CD8-positive, alpha-beta memory T cell (primary cell): Measurements from ENCODE around the gene KCNMB2. TPM values are rescaled to one million over a fixed set of nuclear protein-coding genes. Genes with fewer than 3 reads are reported as not detected.

Experiments
- CTCF ChIA-PET: fragments of 350-600 bp; sonication (Branson Sonifier 250); formaldehyde crosslinking; loops from one replicate; lab custom pipeline; 2021; ENCODE audit warnings: antibody characterized with exemption; lab: Charles Lee
- POLR2A ChIA-PET: fragments of 350-600 bp; sonication (Branson Sonifier 250); formaldehyde crosslinking; loops from one replicate; lab custom pipeline; 2021; ENCODE audit warnings: antibody characterized with exemption; lab: Charles Lee
- DNase-seq, 5 donors: peaks; one replicate each; pipeline versions ENCODE4 v3.0.0 to v3.0.0-alpha.2; 2020 to 2022; ENCODE audit warnings: mixed read lengths in 1 of 5
- H3K27ac ChIP-seq: one replicate; pipeline ENCODE4 v1.7.0; 2013; ENCODE audit warnings: low read depth, mild to moderate bottlenecking, low read length, moderate library complexity
- H3K27me3 ChIP-seq: 2 replicates; pipeline ENCODE4 v1.7.0; 2013; ENCODE audit warnings: low read length, mild to moderate bottlenecking; ENCODE audit not compliant: insufficient read depth, poor library complexity, severe bottlenecking
- H3K36me3 ChIP-seq: 2 replicates; pipeline ENCODE4 v1.7.0; 2013; ENCODE audit warnings: mild to moderate bottlenecking, low read length, moderate library complexity; ENCODE audit not compliant: insufficient read depth
- H3K4me1 ChIP-seq: 2 replicates; pipeline ENCODE4 v1.7.0; 2013; ENCODE audit warnings: mild to moderate bottlenecking, low read length, moderate library complexity; ENCODE audit not compliant: insufficient read depth
- H3K4me3 ChIP-seq: 2 replicates; pipeline ENCODE4 v1.7.0; 2013; ENCODE audit warnings: mild to moderate bottlenecking, low read length
- H3K9me3 ChIP-seq: 2 replicates; pipeline ENCODE4 v1.7.0; 2013; ENCODE audit warnings: mild to moderate bottlenecking, low read length
- H3K27ac Mint-ChIP-seq, 8 donors: one replicate each; pipeline ENCODE4 v1.8.0; 2020 to 2021; ENCODE audit warnings: mixed read lengths in 8 of 8, mild to moderate bottlenecking in 6 of 8, inconsistent platforms in 3 of 8, moderate library complexity in 3 of 8
- H3K27me3 Mint-ChIP-seq, 2 donors: one replicate each; pipeline ENCODE4 v1.8.0; 2020 to 2021; ENCODE audit warnings: mixed read lengths in 2 of 2, mild to moderate bottlenecking in 1 of 2, moderate library complexity in 1 of 2
- H3K36me3 Mint-ChIP-seq, 3 donors: one replicate each; pipeline ENCODE4 v1.8.0; 2020 to 2021; ENCODE audit warnings: mixed read lengths in 3 of 3, inconsistent platforms in 1 of 3, mild to moderate bottlenecking in 1 of 3
- H3K4me1 Mint-ChIP-seq, 3 donors: one replicate each; pipeline ENCODE4 v1.8.0; 2020 to 2021; ENCODE audit warnings: mixed read lengths in 3 of 3, inconsistent platforms in 1 of 3, mild to moderate bottlenecking in 1 of 3
- H3K4me3 Mint-ChIP-seq, 7 donors: one replicate each; pipeline ENCODE4 v1.8.0; 2020 to 2021; ENCODE audit warnings: mixed read lengths in 7 of 7, mild to moderate bottlenecking in 6 of 7, moderate library complexity in 4 of 7, inconsistent platforms in 2 of 7
- H3K9me3 Mint-ChIP-seq, 5 donors: one replicate each; pipeline ENCODE4 v1.8.0; 2020 to 2022; ENCODE audit warnings: mixed read lengths in 5 of 5, mild to moderate bottlenecking in 3 of 5, moderate library complexity in 2 of 5, inconsistent platforms in 1 of 5
- polyA plus RNA-seq: library from polyadenylated mRNA; unstranded; fragments of 300-500 nt; fragmentation: Illumina TruSeq; gene quantifications from one replicate; pipeline ENCODE4 v1.2.3, GENCODE V29; 2021
- total RNA-seq, 2 experiments: library from RNA; stranded (reverse); gene quantifications; one replicate each; pipeline ENCODE4 v1.2.3, GENCODE V29; 2021

Gene KCNMB2
- total and polyA plus RNA-seq, 3 experiments from 2014 or later, result not detected

DNA sequence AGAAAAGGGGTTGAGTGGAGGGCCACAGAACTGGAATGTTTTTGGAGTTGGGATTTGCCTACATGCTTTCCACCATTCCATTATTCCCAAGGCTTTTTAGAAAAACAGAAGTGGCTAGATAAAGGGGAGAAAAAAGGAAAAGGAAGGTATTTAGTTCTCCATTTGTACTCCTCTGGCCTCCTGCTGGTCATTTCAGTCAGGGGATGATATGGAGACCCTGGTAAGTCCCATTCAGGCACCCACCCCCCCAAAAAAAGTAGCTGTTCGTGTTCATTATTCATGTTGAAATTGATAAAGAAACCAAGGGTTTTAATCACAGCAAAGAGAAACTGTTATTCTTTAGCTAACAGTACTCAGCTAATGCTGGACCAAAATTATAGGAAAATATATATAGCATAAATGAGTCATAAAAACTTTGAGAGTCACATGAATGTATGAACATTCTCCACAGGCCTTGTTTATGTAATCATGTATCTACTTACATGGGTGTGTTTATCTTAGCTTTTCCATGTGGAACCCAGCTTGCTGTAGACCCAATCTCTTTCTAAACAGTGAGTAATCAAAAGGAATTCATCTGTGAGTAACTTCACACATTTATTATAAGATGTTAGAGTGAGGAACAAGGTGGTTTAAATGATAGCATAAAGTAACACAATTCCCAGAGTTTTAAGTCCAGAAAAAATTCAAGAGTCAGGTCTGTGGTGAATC lies 167.2 kb downstream of the KCNMB2 start:
- DNase-seq, result no peak
- ChIA-PET POLR2A (no interaction called here), CTCF (interaction anchor here (0.6 kb wide), 1 partner anchor 114 kb away, joined by 3 read pairs; no protein-coding TSS in a partner anchor)
- Histone ChIP-seq H3K27me3 (no peaks in the 10 kb centered on the region), H3K9me3 (no peaks in the 10 kb centered on the region), H3K4me1 (no peaks in the 10 kb centered on the region), H3K36me3 (no peaks in the 10 kb centered on the region), H3K4me3 (no peak overlapping the region), H3K27ac (no peak overlapping the region)
- H3K4me3 Mint-ChIP-seq, result no peak overlapping the region
- peaks cover 0 to 4% (median 0%) of the 10 kb centered on the region in 5 donors for H3K9me3 Mint-ChIP-seq
- no peak overlapping the region for H3K27ac Mint-ChIP-seq
- H3K4me1 Mint-ChIP-seq, result peaks cover 0 to 4% (median 4%) of the 10 kb centered on the region in 3 donors
- H3K36me3 Mint-ChIP-seq, result no peaks in the 10 kb centered on the region
- H3K27me3 Mint-ChIP-seq, result peaks cover 0 to 5% of the 10 kb centered on the region in 2 donors

DNA sequence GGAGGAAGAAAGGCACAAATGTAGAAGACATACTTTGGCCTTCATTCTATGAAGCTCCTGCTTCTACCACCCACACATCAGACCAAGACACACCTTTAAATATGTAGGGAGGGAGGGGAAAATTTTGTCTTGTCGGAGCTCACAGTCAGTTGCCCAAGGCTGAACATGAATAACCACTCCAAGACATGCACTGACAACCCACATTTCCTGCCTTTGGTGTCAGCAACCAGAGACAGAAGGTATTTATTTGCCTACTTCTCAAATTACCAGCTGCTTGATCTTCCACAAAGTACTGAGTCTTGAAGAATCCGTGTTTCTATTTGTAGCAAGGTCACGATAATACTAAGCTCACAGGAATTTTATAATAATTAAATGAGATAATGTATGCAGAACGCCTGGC lies 169.7 kb downstream of the KCNMB2 start:
- Histone ChIP-seq H3K27ac (no peak overlapping the region), H3K9me3 (no peaks in the 10 kb centered on the region), H3K36me3 (no peaks in the 10 kb centered on the region), H3K4me1 (no peaks in the 10 kb centered on the region), H3K4me3 (no peak overlapping the region), H3K27me3 (no peaks in the 10 kb centered on the region)
- ChIA-PET POLR2A (no interaction called here), CTCF (no interaction called here)
- Mint-ChIP-seq H3K27ac (no peak overlapping the region), H3K36me3 (no peaks in the 10 kb centered on the region), H3K4me3 (no peak overlapping the region), H3K4me1 (peaks cover 0 to 4% (median 4%) of the 10 kb centered on the region in 3 donors), H3K9me3 (peaks cover 0 to under 1% (median 0%) of the 10 kb centered on the region in 5 donors), H3K27me3 (no peaks in the 10 kb centered on the region)
- DNase-seq, result no peak

DNA sequence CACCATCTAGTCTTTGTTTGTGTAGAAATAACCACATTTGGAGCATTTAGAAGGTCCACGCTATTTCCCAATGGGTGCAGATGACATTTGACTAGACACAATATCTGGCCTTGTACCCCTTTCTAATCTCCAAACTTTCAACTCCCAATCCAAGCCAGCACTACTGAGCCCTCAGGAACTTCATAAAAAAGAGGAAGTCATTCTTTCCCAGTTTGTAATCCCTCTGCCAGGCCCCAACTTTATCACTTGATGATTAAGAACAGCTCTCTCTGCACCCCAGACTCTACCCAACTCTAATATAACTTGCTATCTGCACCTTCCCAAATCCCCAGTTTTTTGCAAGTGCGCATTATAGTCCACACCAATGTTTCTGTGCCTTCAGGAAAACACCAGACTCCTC lies 170.2 kb downstream of the KCNMB2 start:
- Mint-ChIP-seq H3K4me1 (peaks cover 0 to 4% (median 4%) of the 10 kb centered on the region in 3 donors), H3K9me3 (no peaks in the 10 kb centered on the region), H3K27ac (no peak overlapping the region), H3K4me3 (no peak overlapping the region), H3K27me3 (no peaks in the 10 kb centered on the region), H3K36me3 (no peaks in the 10 kb centered on the region)
- ChIA-PET CTCF (no interaction called here), POLR2A (no interaction called here)
- Histone ChIP-seq H3K4me3 (no peak overlapping the region), H3K27ac (no peak overlapping the region), H3K36me3 (no peaks in the 10 kb centered on the region), H3K4me1 (no peaks in the 10 kb centered on the region), H3K9me3 (no peaks in the 10 kb centered on the region), H3K27me3 (no peaks in the 10 kb centered on the region)
- DNase-seq, result no peak

- H3K27ac Mint-ChIP-seq, result no peak overlapping the region
- H3K4me3 Mint-ChIP-seq, result no peak overlapping the region
- H3K36me3 Mint-ChIP-seq, result no peaks in the 10 kb centered on the region
- no peaks in the 10 kb centered on the region for H3K27me3 ChIP-seq
- H3K27ac ChIP-seq, result no peak overlapping the region
- H3K27me3 Mint-ChIP-seq, result no peaks in the 10 kb centered on the region
- no peaks in the 10 kb centered on the region for H3K36me3 ChIP-seq
- POLR2A ChIA-PET, result no interaction called here
- H3K9me3 ChIP-seq, result no peaks in the 10 kb centered on the region
- no peaks in the 10 kb centered on the region for H3K4me1 ChIP-seq
- CTCF ChIA-PET, result no interaction called here
- H3K9me3 Mint-ChIP-seq, result no peaks in the 10 kb centered on the region
- H3K4me3 ChIP-seq, result no peak overlapping the region
- H3K4me1 Mint-ChIP-seq, result peaks cover 0 to 4% (median 4%) of the 10 kb centered on the region in 3 donors
- no peak for DNase-seq
Measured at GRCh38 chr3:178707311-178708031, 171.2 kb downstream of the KCNMB2 start.

DNA sequence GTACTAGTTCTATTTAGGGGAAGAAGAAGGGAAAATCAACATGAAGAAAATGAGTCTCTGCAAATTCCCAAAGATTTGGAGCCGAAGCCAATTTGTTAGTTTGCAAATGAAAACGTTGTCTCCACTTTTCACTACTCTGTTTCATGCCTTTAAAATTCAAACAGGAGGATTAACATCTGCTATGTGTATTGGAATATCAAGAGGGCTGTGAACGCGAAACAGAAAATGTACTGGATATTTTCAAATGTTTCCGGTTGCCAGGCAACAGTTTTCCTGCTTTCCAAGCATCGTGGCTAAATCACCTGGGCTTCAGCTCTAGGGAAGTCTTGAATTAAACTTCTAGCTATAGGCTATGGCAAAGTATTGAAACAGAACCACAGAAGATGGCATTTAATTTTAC lies 172.8 kb downstream of the KCNMB2 start:
- Histone ChIP-seq H3K4me1 (no peaks in the 10 kb centered on the region), H3K4me3 (no peak overlapping the region), H3K9me3 (no peaks in the 10 kb centered on the region), H3K27ac (no peak overlapping the region), H3K36me3 (no peaks in the 10 kb centered on the region), H3K27me3 (no peaks in the 10 kb centered on the region)
- H3K27me3 Mint-ChIP-seq, result no peaks in the 10 kb centered on the region
- no peak for DNase-seq
- no peak overlapping the region for H3K4me3 Mint-ChIP-seq
- H3K9me3 Mint-ChIP-seq, result no peaks in the 10 kb centered on the region
- CTCF ChIA-PET, result no interaction called here
- H3K27ac Mint-ChIP-seq, result no peak overlapping the region
- H3K4me1 Mint-ChIP-seq, result peaks cover 0 to 4% (median 4%) of the 10 kb centered on the region in 3 donors
- POLR2A ChIA-PET, result no interaction called here
- H3K36me3 Mint-ChIP-seq, result no peaks in the 10 kb centered on the region

GRCh38 chr3:178711753-178712152 lies 175.5 kb downstream of the KCNMB2 start:
- H3K27ac ChIP-seq, result no peak overlapping the region

DNA sequence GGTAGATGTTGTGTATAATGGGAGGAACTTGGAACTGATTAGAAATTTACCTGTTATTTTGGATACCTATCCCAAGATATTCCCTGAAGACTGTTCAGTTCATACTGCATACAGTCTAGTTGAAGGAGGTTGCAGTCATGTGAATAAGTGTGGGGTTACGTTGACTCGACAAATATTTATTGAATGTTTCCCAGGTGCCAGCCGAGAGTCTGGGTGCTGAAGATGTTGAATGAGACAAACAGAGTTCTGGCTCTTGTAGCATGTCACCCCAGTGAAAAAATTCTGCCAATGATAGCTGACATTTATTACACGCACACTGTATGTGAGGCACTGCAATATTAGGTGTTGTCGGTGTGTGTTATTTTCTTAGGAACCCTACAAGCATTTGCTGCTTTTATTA lies 176.0 kb downstream of the KCNMB2 start:
- H3K9me3 ChIP-seq, result no peaks in the 10 kb centered on the region
- CTCF ChIA-PET, result no interaction called here
- H3K27me3 Mint-ChIP-seq, result no peaks in the 10 kb centered on the region

More at GRCh38 chr3:178711753-178712152, 175.5 kb downstream of the KCNMB2 start:
- H3K27me3 ChIP-seq, result no peaks in the 10 kb centered on the region
- H3K4me1 ChIP-seq, result no peaks in the 10 kb centered on the region
- no peaks in the 10 kb centered on the region for H3K9me3 ChIP-seq
- Mint-ChIP-seq H3K27me3 (no peaks in the 10 kb centered on the region), H3K27ac (no peak overlapping the region), H3K9me3 (peaks cover 0 to 2% (median 0%) of the 10 kb centered on the region in 5 donors), H3K4me1 (peaks cover 0 to 4% (median 4%) of the 10 kb centered on the region in 3 donors), H3K4me3 (no peak overlapping the region), H3K36me3 (no peaks in the 10 kb centered on the region)
- H3K4me3 ChIP-seq, result no peak overlapping the region
- ChIA-PET POLR2A (no interaction called here), CTCF (no interaction called here)
- DNase-seq, result no peak
- no peaks in the 10 kb centered on the region for H3K36me3 ChIP-seq

More for the DNA sequence above, 176.0 kb downstream of the KCNMB2 start:
- Histone ChIP-seq H3K36me3 (no peaks in the 10 kb centered on the region), H3K27me3 (no peaks in the 10 kb centered on the region), H3K27ac (no peak overlapping the region), H3K4me3 (no peak overlapping the region), H3K4me1 (no peaks in the 10 kb centered on the region)
- POLR2A ChIA-PET, result no interaction called here
- Mint-ChIP-seq H3K4me3 (no peak overlapping the region), H3K27ac (no peak overlapping the region), H3K36me3 (no peaks in the 10 kb centered on the region), H3K9me3 (peaks cover 0 to 2% (median 0%) of the 10 kb centered on the region in 5 donors), H3K4me1 (peaks cover 0 to 4% (median 4%) of the 10 kb centered on the region in 3 donors)
- DNase-seq, result no peak
